Muscle layer of colon (tissue), 2 donors: ENCODE data around the gene PLB1.

Source experiments
- H3K27ac ChIP-seq: one replicate; pipeline ENCODE4 v1.7.0; 2013; ENCODE audit warnings: low read depth, mild to moderate bottlenecking, low read length, moderate library complexity
- H3K27me3 ChIP-seq, 2 donors: one replicate each; pipeline ENCODE4 v1.7.0; 2013; ENCODE audit warnings: low read length in 2 of 2, mild to moderate bottlenecking in 2 of 2; ENCODE audit not compliant: insufficient read depth in 2 of 2, control insufficient read depth in 1 of 2
- H3K36me3 ChIP-seq: one replicate; pipeline ENCODE4 v1.7.0; 2013; ENCODE audit warnings: mild to moderate bottlenecking, low read length; ENCODE audit not compliant: insufficient read depth
- H3K4me1 ChIP-seq: one replicate; pipeline ENCODE4 v1.7.0; 2013; ENCODE audit warnings: mild to moderate bottlenecking, low read length; ENCODE audit not compliant: insufficient read depth
- H3K4me3 ChIP-seq, 2 donors: one replicate each; pipeline ENCODE4 v1.7.0; 2013; ENCODE audit warnings: low read length in 2 of 2, low read depth in 1 of 2, mild to moderate bottlenecking in 1 of 2, moderate library complexity in 1 of 2
- H3K9ac ChIP-seq: one replicate; pipeline ENCODE4 v1.7.0; 2013; ENCODE audit warnings: low read length
- H3K9me3 ChIP-seq: one replicate; pipeline ENCODE4 v1.7.0; 2013; ENCODE audit warnings: mild to moderate bottlenecking, low read length
- donor health status: abdominal sarcoma.
- donor health status: Adenocarcinoma of cecum.

PLB1 gene

DNA sequence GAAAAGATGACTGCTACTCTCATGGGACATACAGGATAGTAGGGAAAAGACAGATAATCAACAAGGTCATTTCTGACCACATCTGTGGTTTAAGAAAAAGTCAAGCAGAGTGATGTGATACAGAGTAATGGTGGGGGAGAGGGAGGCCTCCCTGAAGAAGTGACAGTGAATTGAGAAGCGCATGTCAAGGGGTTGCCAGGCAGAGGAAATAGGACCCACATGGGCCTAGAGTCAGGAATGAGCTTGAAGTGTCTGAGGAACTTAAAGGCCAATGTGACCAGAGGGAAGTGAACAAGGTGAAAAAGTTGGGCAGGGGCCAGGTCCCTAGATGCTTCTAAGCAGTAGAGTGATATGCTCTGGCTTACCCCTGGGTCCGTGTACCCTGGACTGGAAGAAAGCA lies 142.2 kb downstream of the PLB1 start:
- Histone ChIP-seq H3K27me3 (no peaks in the 10 kb centered on the region), H3K27ac (no peak overlapping the region), H3K9me3 (no peaks in the 10 kb centered on the region), H3K4me3 (no peak overlapping the region), H3K36me3 (no peaks in the 10 kb centered on the region), H3K4me1 (peaks cover 13% of the 10 kb centered on the region), H3K9ac (no peak overlapping the region)

DNA sequence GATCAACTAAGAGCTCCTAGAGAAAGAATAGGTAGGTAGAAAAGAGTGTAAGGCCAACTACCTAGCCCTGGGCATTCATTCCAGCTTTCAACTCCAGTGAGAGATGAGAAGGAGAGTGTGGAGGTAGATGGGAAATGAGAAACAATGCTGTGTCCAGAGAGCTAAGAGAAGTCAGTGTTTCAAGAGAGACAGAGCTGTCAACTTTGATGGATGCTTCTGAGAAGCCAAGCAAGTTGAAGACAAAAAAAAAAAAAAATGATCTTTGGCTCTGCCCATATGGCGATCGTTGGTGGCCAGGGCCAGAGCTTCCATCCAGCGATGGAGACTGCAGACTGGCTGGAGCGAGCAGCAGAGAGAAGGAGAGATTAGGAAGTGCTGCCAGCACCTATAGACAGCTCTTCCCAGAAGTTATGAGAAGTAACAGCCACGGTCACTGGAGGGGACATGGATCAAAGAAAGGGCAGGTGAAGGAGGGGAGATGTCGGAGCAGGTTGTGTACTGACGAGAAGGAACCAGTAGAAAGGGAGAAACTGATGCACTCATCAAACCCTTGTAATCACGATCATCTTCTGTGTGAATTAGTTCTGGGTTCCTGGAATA lies 143.3 kb downstream of the PLB1 start:
- no peak overlapping the region for H3K9ac ChIP-seq
- H3K36me3 ChIP-seq: no peaks in the 10 kb centered on the region
- peaks cover 13% of the 10 kb centered on the region for H3K4me1 ChIP-seq
- H3K4me3 ChIP-seq: no peak overlapping the region
- H3K27ac ChIP-seq: no peak overlapping the region
- no peaks in the 10 kb centered on the region for H3K27me3 ChIP-seq
- no peaks in the 10 kb centered on the region for H3K9me3 ChIP-seq

DNA sequence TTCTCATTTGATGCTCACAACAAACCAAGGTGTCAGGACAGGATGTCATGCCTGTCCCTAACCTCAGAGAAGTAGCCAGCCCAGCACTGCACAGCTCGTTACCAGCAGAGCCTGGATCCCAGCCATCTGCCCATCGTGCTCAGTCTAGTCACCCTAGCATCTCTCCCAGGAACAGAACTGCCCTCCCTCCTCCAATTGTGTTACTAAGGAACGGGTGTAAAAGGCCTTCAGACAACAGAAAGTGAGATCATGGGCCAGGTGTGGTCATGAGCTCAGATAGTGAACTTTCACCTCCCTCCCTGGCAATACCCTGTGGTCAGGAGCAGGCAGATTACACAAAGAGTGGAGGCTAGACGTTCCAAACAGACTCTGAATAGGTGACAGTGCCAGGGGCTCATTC lies 144.0 kb downstream of the PLB1 start:
- Histone ChIP-seq H3K9me3 (no peaks in the 10 kb centered on the region), H3K4me1 (peaks cover 12% of the 10 kb centered on the region), H3K9ac (no peak overlapping the region), H3K4me3 (no peak overlapping the region), H3K27me3 (no peaks in the 10 kb centered on the region), H3K36me3 (no peaks in the 10 kb centered on the region), H3K27ac (no peak overlapping the region)

DNA sequence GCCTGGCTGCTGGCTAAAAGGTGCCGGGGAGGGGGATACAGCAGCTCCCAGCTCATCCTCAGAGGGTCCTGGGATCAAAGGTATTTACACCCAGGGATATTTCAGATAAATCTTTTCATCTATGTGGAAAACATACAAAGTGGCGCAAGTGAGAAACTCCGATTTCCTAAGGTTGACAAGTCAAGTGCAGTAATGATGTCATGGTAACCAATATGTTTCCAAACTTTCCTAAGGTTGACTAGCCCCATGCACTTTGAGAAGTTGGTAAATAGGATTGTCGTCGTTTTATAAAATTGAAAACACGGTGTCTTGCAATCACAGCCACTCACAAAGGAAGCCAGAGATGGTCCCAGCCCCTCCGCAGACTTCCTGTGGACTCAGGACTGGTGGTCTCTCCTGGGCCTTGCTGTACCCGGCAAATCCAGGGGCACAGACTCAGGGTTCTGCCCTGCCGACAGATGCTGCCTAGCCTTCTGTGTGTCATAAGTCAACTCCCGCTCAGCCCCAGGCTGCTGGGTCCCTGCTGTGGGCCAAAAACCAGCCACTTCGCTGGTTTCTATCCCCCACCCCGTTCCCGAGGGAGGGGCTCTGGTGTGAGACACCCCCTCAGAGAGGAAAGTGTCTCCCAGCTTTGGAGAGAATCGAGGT lies 144.5 kb downstream of the PLB1 start:
- Histone ChIP-seq H3K4me3 (no peak overlapping the region), H3K27ac (no peak overlapping the region), H3K9me3 (no peaks in the 10 kb centered on the region), H3K36me3 (no peaks in the 10 kb centered on the region), H3K27me3 (no peaks in the 10 kb centered on the region), H3K4me1 (peaks cover 6% of the 10 kb centered on the region), H3K9ac (no peak overlapping the region)

DNA sequence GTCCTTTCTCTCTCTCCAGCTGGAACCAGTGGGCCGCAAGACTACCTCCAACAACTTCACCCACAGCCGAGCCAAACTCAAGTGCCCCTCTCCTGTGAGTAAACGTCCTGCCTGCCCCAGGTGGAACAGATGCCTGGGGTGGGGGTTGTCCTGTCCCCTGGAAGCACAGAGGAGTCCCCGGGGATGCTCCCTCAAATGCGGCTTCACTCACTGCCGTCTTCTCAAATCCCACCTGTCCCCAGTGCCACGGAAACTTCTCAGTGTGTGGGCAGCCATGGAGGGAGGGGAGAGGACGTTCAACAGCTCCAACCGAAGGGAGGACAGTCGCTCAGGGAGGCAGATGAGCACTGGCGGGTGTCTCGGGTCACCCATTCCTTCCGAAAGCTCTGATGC lies 145.0 kb downstream of the PLB1 start:
- Histone ChIP-seq H3K27me3 (no peaks in the 10 kb centered on the region), H3K4me3 (no peak overlapping the region), H3K36me3 (no peaks in the 10 kb centered on the region), H3K4me1 (peaks cover 1% of the 10 kb centered on the region), H3K9me3 (no peaks in the 10 kb centered on the region), H3K9ac (no peak overlapping the region), H3K27ac (no peak overlapping the region)

DNA sequence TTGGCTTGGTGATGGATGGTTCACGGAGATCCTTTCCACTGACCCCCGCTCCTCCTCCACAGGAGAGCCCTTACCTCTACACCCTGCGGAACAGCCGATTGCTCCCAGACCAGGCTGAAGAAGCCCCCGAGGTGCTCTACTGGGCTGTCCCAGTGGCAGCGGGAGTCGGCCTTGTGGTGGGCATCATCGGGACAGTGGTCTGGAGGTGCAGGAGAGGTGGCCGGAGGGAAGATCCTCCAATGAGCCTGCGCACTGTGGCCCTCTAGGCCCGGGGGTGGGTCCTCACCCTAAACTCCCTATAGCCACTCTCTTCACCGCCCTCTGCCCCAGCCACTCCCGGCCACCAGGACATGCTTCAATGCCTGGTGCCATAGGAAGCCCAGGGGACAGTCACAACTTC lies 146.9 kb downstream of the PLB1 start:
- no peak overlapping the region for H3K27ac ChIP-seq
- no peaks in the 10 kb centered on the region for H3K9me3 ChIP-seq
- no peak overlapping the region for H3K9ac ChIP-seq
- no peak overlapping the region for H3K4me3 ChIP-seq
- H3K27me3 ChIP-seq: no peaks in the 10 kb centered on the region
- no peaks in the 10 kb centered on the region for H3K4me1 ChIP-seq
- no peaks in the 10 kb centered on the region for H3K36me3 ChIP-seq

DNA sequence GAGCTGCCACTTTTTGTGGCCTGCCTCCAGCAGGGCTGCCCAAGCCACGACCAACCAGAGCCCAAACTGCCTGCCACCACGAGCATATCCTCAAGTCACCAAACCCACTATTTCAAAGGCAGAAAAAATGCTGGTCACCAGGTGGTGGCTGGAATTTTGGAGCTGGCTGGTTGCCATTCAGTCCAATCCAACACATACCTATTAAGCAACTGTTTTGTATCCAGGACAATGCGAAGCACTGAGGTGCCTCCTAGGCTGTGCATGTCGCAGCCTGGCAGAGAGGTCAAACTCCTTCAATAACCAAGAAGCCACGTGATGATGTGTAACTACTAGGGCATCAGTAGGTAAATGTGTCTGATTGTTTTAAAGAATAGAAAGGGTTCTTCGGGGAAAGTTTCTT lies 147.5 kb downstream of the PLB1 start:
- H3K27ac ChIP-seq: no peak overlapping the region

DNA sequence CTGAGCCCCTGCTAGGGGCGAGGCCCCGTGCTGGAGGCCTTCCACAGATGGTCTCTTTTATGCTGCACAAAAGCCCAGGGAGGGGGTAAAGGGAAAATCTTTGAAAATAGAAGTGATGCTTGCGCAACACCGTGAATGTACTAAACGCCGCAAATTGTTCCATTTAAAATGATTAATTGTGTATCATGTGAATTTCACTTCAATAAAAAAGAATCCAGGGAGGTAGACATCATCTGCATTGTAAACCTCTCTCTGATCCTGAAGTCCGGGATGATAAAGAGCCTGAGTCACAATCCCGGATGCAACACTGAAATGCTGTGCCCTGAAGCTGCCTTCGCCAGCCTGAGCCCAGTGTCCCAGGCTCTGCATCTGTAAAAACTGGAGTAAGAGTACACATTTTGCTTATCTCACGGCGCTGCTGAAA lies 148.1 kb downstream of the PLB1 start:
- H3K27ac ChIP-seq: peak overlapping the region; percentile 24
- H3K9me3 ChIP-seq: no peaks in the 10 kb centered on the region
- H3K4me3 ChIP-seq: no peak overlapping the region
- no peaks in the 10 kb centered on the region for H3K27me3 ChIP-seq
- H3K4me1 ChIP-seq: no peaks in the 10 kb centered on the region
- no peaks in the 10 kb centered on the region for H3K36me3 ChIP-seq
- H3K9ac ChIP-seq: no peak overlapping the region

More for the DNA sequence above, 147.5 kb downstream of the PLB1 start:
- Histone ChIP-seq H3K4me3 (no peak overlapping the region), H3K4me1 (no peaks in the 10 kb centered on the region), H3K27me3 (no peaks in the 10 kb centered on the region), H3K9me3 (no peaks in the 10 kb centered on the region), H3K9ac (no peak overlapping the region), H3K36me3 (no peaks in the 10 kb centered on the region)

DNA sequence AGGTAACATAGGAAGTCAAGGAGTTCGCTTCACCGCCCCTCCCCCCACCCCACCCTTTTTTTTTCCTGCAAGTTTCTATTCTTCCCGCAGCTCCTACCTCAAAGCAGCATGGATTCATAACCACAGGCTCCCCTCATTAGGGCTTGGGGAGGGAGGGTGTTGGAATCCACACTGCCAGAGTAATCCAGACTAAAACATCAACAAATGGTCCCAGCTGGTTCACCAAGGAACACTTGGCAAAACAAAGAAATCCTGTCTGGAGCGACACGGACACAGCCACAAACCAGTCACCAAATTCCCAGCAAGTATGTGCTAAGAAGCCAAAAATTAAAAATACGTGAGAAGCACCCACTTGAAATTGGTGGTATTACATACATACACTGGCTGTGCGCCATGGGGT lies 148.9 kb downstream of the PLB1 start:
- no peaks in the 10 kb centered on the region for H3K4me1 ChIP-seq
- H3K27me3 ChIP-seq: no peaks in the 10 kb centered on the region
- H3K27ac ChIP-seq: no peak overlapping the region
- H3K4me3 ChIP-seq: no peak overlapping the region
- no peak overlapping the region for H3K9ac ChIP-seq
- H3K9me3 ChIP-seq: no peaks in the 10 kb centered on the region
- no peaks in the 10 kb centered on the region for H3K36me3 ChIP-seq

DNA sequence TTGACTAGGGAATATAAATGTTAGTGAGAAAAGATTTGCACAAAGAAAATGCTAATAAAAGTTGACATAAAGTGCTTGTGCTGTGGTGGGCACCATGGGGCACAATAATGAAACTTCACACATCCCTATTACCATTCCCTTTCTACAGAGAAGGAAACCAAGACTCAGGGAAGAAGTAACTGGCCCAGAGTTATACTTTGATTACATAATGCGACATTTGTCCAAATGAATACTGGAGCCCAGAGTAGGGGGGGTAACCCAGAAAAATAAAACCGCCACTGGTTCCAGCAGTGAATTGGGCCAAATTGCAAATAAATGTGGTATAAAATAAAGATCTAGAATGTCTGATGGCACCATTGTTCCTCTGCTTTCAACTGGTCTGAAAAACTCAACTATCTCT lies 149.7 kb downstream of the PLB1 start:
- H3K36me3 ChIP-seq: no peaks in the 10 kb centered on the region
- no peak overlapping the region for H3K9ac ChIP-seq
- no peak overlapping the region for H3K4me3 ChIP-seq
- H3K4me1 ChIP-seq: no peaks in the 10 kb centered on the region
- no peaks in the 10 kb centered on the region for H3K27me3 ChIP-seq
- H3K27ac ChIP-seq: no peak overlapping the region
- H3K9me3 ChIP-seq: no peaks in the 10 kb centered on the region

DNA sequence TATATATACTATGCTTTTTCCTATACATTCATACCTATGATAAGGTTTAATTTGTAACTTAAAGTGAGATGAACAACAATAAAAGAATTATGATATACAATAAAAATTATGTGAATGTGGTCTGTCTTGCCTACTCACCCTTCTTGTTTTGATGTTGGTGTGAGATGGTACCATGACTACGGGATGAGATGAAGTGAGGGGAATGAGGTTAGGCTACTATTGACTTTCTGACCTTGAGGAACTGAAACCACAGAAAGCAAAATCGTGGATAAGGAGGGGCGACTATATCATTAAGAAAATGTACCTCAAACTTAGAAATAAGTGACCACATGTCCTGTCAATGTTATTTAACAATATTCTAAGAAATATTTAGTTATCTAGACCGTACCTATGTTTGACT lies 151.8 kb downstream of the PLB1 start:
- no peaks in the 10 kb centered on the region for H3K36me3 ChIP-seq
- no peak overlapping the region for H3K4me3 ChIP-seq
- H3K27me3 ChIP-seq: no peaks in the 10 kb centered on the region
- H3K9ac ChIP-seq: no peak overlapping the region
- H3K9me3 ChIP-seq: no peaks in the 10 kb centered on the region
- no peaks in the 10 kb centered on the region for H3K4me1 ChIP-seq
- H3K27ac ChIP-seq: no peak overlapping the region

DNA sequence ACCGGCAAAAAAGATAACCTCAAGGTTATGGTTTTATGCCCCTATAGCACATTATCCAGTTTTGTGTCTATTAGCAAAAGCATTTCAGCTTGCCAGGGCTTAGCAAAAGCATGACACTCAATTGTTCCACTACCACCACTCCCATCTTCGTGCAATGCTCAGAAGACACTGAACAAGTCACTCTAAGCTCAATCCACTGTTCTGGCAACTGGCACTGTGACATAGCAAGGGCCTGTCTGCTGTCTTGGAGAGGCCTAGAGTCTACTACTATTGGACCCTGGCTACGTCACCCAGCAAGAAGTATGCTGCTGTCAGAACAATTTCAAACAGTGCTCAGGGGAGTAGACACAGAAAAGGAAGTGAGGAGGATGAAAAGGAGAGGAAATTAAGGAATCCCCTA lies 152.3 kb downstream of the PLB1 start:
- no peaks in the 10 kb centered on the region for H3K36me3 ChIP-seq
- H3K27me3 ChIP-seq: no peaks in the 10 kb centered on the region
- H3K4me1 ChIP-seq: no peaks in the 10 kb centered on the region
- H3K27ac ChIP-seq: no peak overlapping the region
- no peaks in the 10 kb centered on the region for H3K9me3 ChIP-seq
- H3K9ac ChIP-seq: no peak overlapping the region
- H3K4me3 ChIP-seq: no peak overlapping the region
